Measurements from ENCODE around the gene PARD3B.

The PARD3B gene

GRCh38 chr2:204947405-204947804, 402.1 kb downstream of the PARD3B start:
- TF ChIP-seq CTCF (IDR thresholded peaks at IDR 0.05; ENCODE audit: insufficient read depth, low read depth, low read length, missing control alignments): no peak
- DNase-seq (ENCODE audit: low read depth): no peak
- no peak overlapping the region for H3K4me3 ChIP-seq (ENCODE audit: low read depth, low read length)

GRCh38 chr2:204948024-204948763, 402.9 kb downstream of the PARD3B start:
- no peak overlapping the region for H3K4me3 ChIP-seq (ENCODE audit: low read depth, low read length)
- no peak for DNase-seq (ENCODE audit: low read depth)
- no peak for TF ChIP-seq CTCF (IDR thresholded peaks at IDR 0.05; ENCODE audit: insufficient read depth, low read depth, low read length, missing control alignments)

GRCh38 chr2:204948822-204949221, 403.5 kb downstream of the PARD3B start:
- TF ChIP-seq CTCF (IDR thresholded peaks at IDR 0.05; ENCODE audit: insufficient read depth, low read depth, low read length, missing control alignments): no peak
- H3K4me3 ChIP-seq (ENCODE audit: low read depth, low read length): no peak overlapping the region
- DNase-seq (ENCODE audit: low read depth): no peak

GRCh38 chr2:204950695-204951346, 405.5 kb downstream of the PARD3B start:
- no peak for TF ChIP-seq CTCF (IDR thresholded peaks at IDR 0.05; ENCODE audit: insufficient read depth, low read depth, low read length, missing control alignments)
- no peak overlapping the region for H3K4me3 ChIP-seq (ENCODE audit: low read depth, low read length)
- no peak for DNase-seq (ENCODE audit: low read depth)

GRCh38 chr2:204958371-204958770, 413.1 kb downstream of the PARD3B start:
- no peak overlapping the region for H3K4me3 ChIP-seq (ENCODE audit: low read depth, low read length)
- no peak for DNase-seq (ENCODE audit: low read depth)
- no peak for TF ChIP-seq CTCF (IDR thresholded peaks at IDR 0.05; ENCODE audit: insufficient read depth, low read depth, low read length, missing control alignments)

- no peak for DNase-seq (ENCODE audit: low read depth)
- TF ChIP-seq CTCF (IDR thresholded peaks at IDR 0.05; ENCODE audit: insufficient read depth, low read depth, low read length, missing control alignments): no peak
- H3K4me3 ChIP-seq (ENCODE audit: low read depth, low read length): no peak overlapping the region
These were observed 419.1 kb downstream of the PARD3B start for GRCh38 chr2:204964414-204964813.

Data from GM12865 (cell line).